ENCODE measurements around the gene TEX13D. TPM values are rescaled to one million over a fixed set of nuclear protein-coding genes. Genes with fewer than 3 reads are reported as not detected.
"Not testable (repeated sequence)": the region's sequence is repeated elsewhere in the genome, so short reads cannot be mapped to it uniquely, and the experiment has no call there.

TEX13D gene
- total RNA-seq, 1 experiment from 2014 or later: 0.15 TPM

DNA sequence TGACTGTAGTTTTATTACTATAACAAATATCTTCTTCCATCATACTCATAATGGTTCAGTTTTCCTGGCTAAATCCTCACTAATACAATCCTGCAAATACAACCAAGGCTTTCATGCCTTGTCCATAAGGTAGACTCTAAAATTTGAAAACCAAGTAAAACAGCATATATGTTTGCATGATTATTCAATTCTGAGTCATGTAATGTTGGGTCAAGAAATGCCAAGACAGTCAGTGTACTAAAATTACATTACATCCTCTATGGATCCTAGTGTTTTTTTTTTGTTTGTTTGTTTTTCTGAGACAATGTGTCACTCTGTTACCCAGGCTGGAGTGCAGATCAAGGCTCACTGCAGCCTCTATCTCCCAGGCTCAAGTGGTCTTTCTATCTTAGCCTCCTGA, 38.6 kb upstream of the TEX13D start:
- DNase-seq (ENCODE audit: low read depth, low spot score) (no peak), ATAC-seq (no peak)
- Histone ChIP-seq H4K20me1 (ENCODE audit: insufficient read depth) (no peaks in the 10 kb centered on the region), H2AFZ (ENCODE audit: low read depth, low read length, poor library complexity, severe bottlenecking) (no peak overlapping the region), H3K9ac (ENCODE audit: low read length) (no peak overlapping the region), H3K4me1 (ENCODE audit: control insufficient read depth in 1 of 2, insufficient read depth in 2 of 2, low read length in 2 of 2) (no peaks in the 10 kb centered on the region), H3K27ac (ENCODE audit: low read depth, low read length) (no peak overlapping the region), H3K4me2 (ENCODE audit: low read length) (no peak overlapping the region), H3K79me2 (ENCODE audit: insufficient read depth, low read length) (no peaks in the 10 kb centered on the region), H3K9me3 (ENCODE audit: control insufficient read depth in 1 of 2, insufficient read depth in 1 of 2, low read depth in 1 of 2, low read length in 2 of 2) (no peaks in the 10 kb centered on the region), H3K36me3 (ENCODE audit: control insufficient read depth in 1 of 2, insufficient read depth in 2 of 2, low read length in 2 of 2) (no peaks in the 10 kb centered on the region), H3K27me3 (ENCODE audit: insufficient read depth, low read length) (no peaks in the 10 kb centered on the region), H3K9me2 (ENCODE audit: insufficient read depth) (no peaks in the 10 kb centered on the region), H3K4me3 (replicated peaks in 1 of 2; ENCODE audit: low read depth in 1 of 2, low read length in 2 of 2) (no peak overlapping the region)
- intact Hi-C loops (cut with micrococcal nuclease): no loop called here
- no TSS peak for BruUV-seq (replicated peaks)
- POLR2A ChIA-PET: no interaction called here
- TF ChIP-seq TCF7L2 (IDR thresholded peaks at IDR 0.05; ENCODE audit: borderline replicate concordance, extremely low read depth, insufficient read depth, insufficient read length) (no peak), EZH2phosphoT487 (IDR thresholded peaks at IDR 0.05; ENCODE audit: borderline replicate concordance) (no peak), POLR2AphosphoS5 (IDR thresholded peaks at IDR 0.05; ENCODE audit: low read depth, low read length) (no peak)
- CTCF ChIA-PET: no interaction called here
- RAD21 ChIA-PET (ENCODE audit: low non-redundant PET in 1 of 2, low total read pairs in 2 of 2, uncharacterized antibody in 2 of 2, unreplicated experiment in 2 of 2): no interaction called here

- BruUV-seq (replicated peaks); H3K27me3 ChIP-seq (ENCODE audit: insufficient read depth, low read length); H3K9me3 ChIP-seq (ENCODE audit: control insufficient read depth in 1 of 2, insufficient read depth in 1 of 2, low read depth in 1 of 2, low read length in 2 of 2); H3K4me3 ChIP-seq (replicated peaks in 1 of 2; ENCODE audit: low read depth in 1 of 2, low read length in 2 of 2); DNase-seq (ENCODE audit: low read depth, low spot score); ATAC-seq; H3K9ac ChIP-seq (ENCODE audit: low read length); H4K20me1 ChIP-seq (ENCODE audit: insufficient read depth); H2AFZ ChIP-seq (ENCODE audit: low read depth, low read length, poor library complexity, severe bottlenecking); CTCF ChIA-PET; H3K4me1 ChIP-seq (ENCODE audit: control insufficient read depth in 1 of 2, insufficient read depth in 2 of 2, low read length in 2 of 2); intact Hi-C loops (cut with micrococcal nuclease); H3K79me2 ChIP-seq (ENCODE audit: insufficient read depth, low read length); POLR2A ChIA-PET; H3K36me3 ChIP-seq (ENCODE audit: control insufficient read depth in 1 of 2, insufficient read depth in 2 of 2, low read length in 2 of 2); H3K4me2 ChIP-seq (ENCODE audit: low read length); RAD21 ChIA-PET (ENCODE audit: low non-redundant PET in 1 of 2, low total read pairs in 2 of 2, uncharacterized antibody in 2 of 2, unreplicated experiment in 2 of 2); H3K9me2 ChIP-seq (ENCODE audit: insufficient read depth); H3K27ac ChIP-seq (ENCODE audit: low read depth, low read length): not testable (repeated sequence)
Measured at GRCh38 chrX:124299323-124299722, 33.1 kb upstream of the TEX13D start.

- no peaks in the 10 kb centered on the region for H3K4me1 ChIP-seq (ENCODE audit: control insufficient read depth in 1 of 2, insufficient read depth in 2 of 2, low read length in 2 of 2)
- no peak overlapping the region for H3K4me3 ChIP-seq (replicated peaks in 1 of 2; ENCODE audit: low read depth in 1 of 2, low read length in 2 of 2)
- ATAC-seq (no peak), DNase-seq (ENCODE audit: low read depth, low spot score) (no peak)
- RAD21 ChIA-PET (ENCODE audit: low non-redundant PET in 1 of 2, low total read pairs in 2 of 2, uncharacterized antibody in 2 of 2, unreplicated experiment in 2 of 2): no interaction called here
- no peaks in the 10 kb centered on the region for H3K79me2 ChIP-seq (ENCODE audit: insufficient read depth, low read length)
- intact Hi-C loops (cut with micrococcal nuclease): no loop called here
- no peak overlapping the region for H2AFZ ChIP-seq (ENCODE audit: low read depth, low read length, poor library complexity, severe bottlenecking)
- H3K9me2 ChIP-seq (ENCODE audit: insufficient read depth): no peaks in the 10 kb centered on the region
- H3K27ac ChIP-seq (ENCODE audit: low read depth, low read length): no peak overlapping the region
- H3K9ac ChIP-seq (ENCODE audit: low read length): no peak overlapping the region
- no peaks in the 10 kb centered on the region for H3K36me3 ChIP-seq (ENCODE audit: control insufficient read depth in 1 of 2, insufficient read depth in 2 of 2, low read length in 2 of 2)
- POLR2A ChIA-PET: no interaction called here
- CTCF ChIA-PET: no interaction called here
- BruUV-seq (replicated peaks): no TSS peak
- H3K27me3 ChIP-seq (ENCODE audit: insufficient read depth, low read length): no peaks in the 10 kb centered on the region
- no peaks in the 10 kb centered on the region for H4K20me1 ChIP-seq (ENCODE audit: insufficient read depth)
- no peaks in the 10 kb centered on the region for H3K9me3 ChIP-seq (ENCODE audit: control insufficient read depth in 1 of 2, insufficient read depth in 1 of 2, low read depth in 1 of 2, low read length in 2 of 2)
- H3K4me2 ChIP-seq (ENCODE audit: low read length): no peak overlapping the region
- TF ChIP-seq YY1 (IDR thresholded peaks at IDR 0.05; ENCODE audit: extremely low read depth, insufficient replicate concordance, low read depth, low read length) (no peak), REST (IDR thresholded peaks at IDR 0.05; ENCODE audit: low read depth) (no peak), POLR2AphosphoS5 (IDR thresholded peaks at IDR 0.05; ENCODE audit: low read depth, low read length) (no peak), FOSL1 (IDR thresholded peaks at IDR 0.05; ENCODE audit: low read depth) (no peak), EZH2 (IDR thresholded peaks at IDR 0.05) (no peak), ZFX (IDR thresholded peaks at IDR 0.05) (no peak), ZNF274 (IDR thresholded peaks at IDR 0.05; ENCODE audit: low read depth, low read length) (no peak), CBX3 (IDR thresholded peaks at IDR 0.05; ENCODE audit: low read depth) (no peak), EZH2phosphoT487 (IDR thresholded peaks at IDR 0.05; ENCODE audit: borderline replicate concordance) (no peak), CEBPB (IDR thresholded peaks at IDR 0.05; ENCODE audit: low read depth) (no peak)
- TF ChIP-seq, protein P1, sequence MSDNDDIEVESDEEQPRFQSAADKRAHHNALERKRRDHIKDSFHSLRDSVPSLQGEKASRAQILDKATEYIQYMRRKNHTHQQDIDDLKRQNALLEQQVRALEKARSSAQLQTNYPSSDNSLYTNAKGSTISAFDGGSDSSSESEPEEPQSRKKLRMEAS (IDR thresholded peaks at IDR 0.05): no peak
Measured at GRCh38 chrX:124300405-124300804, 32.1 kb upstream of the TEX13D start.
